HEK293T (cell line): ENCODE results near the gene APBB2.

Experiments used
- ARNT ChIP-seq: fragments of 450-650 bp; IDR thresholded peaks from 2 replicates; pipeline ENCODE4 v1.6.1; 2017; ENCODE audit warnings: mild to moderate bottlenecking
- BHLHE40 ChIP-seq: fragments of 450-650 bp; IDR thresholded peaks from 2 replicates; pipeline ENCODE4 v1.6.1; 2016; ENCODE audit warnings: mild to moderate bottlenecking, moderate library complexity, borderline replicate concordance
- ELF4 ChIP-seq: fragments of 450-650 bp; IDR thresholded peaks from 2 replicates; pipeline ENCODE4 v1.6.1; 2017; ENCODE audit warnings: antibody characterized with exemption
- HDGF ChIP-seq: fragments of 450-650 bp; IDR thresholded peaks from 2 replicates; pipeline ENCODE4 v1.6.1; 2017; ENCODE audit warnings: antibody characterized with exemption, borderline replicate concordance
- L3MBTL2 ChIP-seq: fragments of 450-650 bp; conservative IDR thresholded peaks from 2 replicates; pipeline ENCODE4 v1.6.1; 2016; ENCODE audit warnings: mild to moderate bottlenecking
- LEF1 ChIP-seq: fragments of 450-650 bp; IDR thresholded peaks from 2 replicates; pipeline ENCODE4 v1.6.1; 2017; ENCODE audit warnings: mild to moderate bottlenecking, borderline replicate concordance
- NFRKB ChIP-seq: fragments of 450-650 bp; IDR thresholded peaks from 2 replicates; pipeline ENCODE4 v1.6.1; 2016; ENCODE audit warnings: mild to moderate bottlenecking, moderate library complexity
- SP1 ChIP-seq: fragments of 450-650 bp; IDR thresholded peaks from 2 replicates; pipeline ENCODE4 v1.6.1; 2017
- SUZ12 ChIP-seq: fragments of 450-650 bp; IDR thresholded peaks from 2 replicates; pipeline ENCODE4 v1.6.1; 2016; ENCODE audit warnings: mild to moderate bottlenecking

- TF ChIP-seq HDGF (no peak), BHLHE40 (no peak), ARNT (no peak), NFRKB (no peak), LEF1 (no peak), SP1 (no peak), L3MBTL2 (no peak), SUZ12 (no peak), ELF4 (no peak)
Measured at GRCh38 chr4:40939856-40940255, 274.5 kb downstream of the APBB2 start.
